HL-60/S4 treated with phorbol 12-myristate 13-acetate at 8.2 ng/mL for 4 days and 3 days (cell line): ENCODE measurements around the gene ANKS1A.

ENCODE experiments used
- in situ Hi-C: fragments of 300-500 bp; cut with MboI; formaldehyde crosslinking; loops from 2 replicates; pipeline ENCODE4 v1.15.0; 2022; ENCODE audit warnings: low sequenced_read_pairs

The ANKS1A gene

GRCh38 chr6:35034411-35035191, 145.5 kb downstream of the ANKS1A start:
- in situ Hi-C loops, result no loop called here

GRCh38 chr6:35035481-35036030, 146.5 kb downstream of the ANKS1A start:
- in situ Hi-C loops, result no loop called here

- in situ Hi-C loops, result no loop called here
Measured at GRCh38 chr6:35036059-35036827, 147.2 kb downstream of the ANKS1A start.

- in situ Hi-C loops, result no loop called here
Measured at GRCh38 chr6:35036828-35037663, 148.0 kb downstream of the ANKS1A start.

- in situ Hi-C loops, result no loop called here
Measured at GRCh38 chr6:35037664-35038038, 148.6 kb downstream of the ANKS1A start.

GRCh38 chr6:35038076-35038475, 149.0 kb downstream of the ANKS1A start:
- in situ Hi-C loops, result no loop called here

- in situ Hi-C loops, result no loop called here
Measured at GRCh38 chr6:35040398-35040797, 151.3 kb downstream of the ANKS1A start.

GRCh38 chr6:35041086-35041861, 152.2 kb downstream of the ANKS1A start:
- in situ Hi-C loops, result no loop called here

GRCh38 chr6:35042031-35042815, 153.2 kb downstream of the ANKS1A start:
- in situ Hi-C loops, result no loop called here

- in situ Hi-C loops, result no loop called here
Measured at GRCh38 chr6:35043381-35044130, 154.5 kb downstream of the ANKS1A start.

- in situ Hi-C loops, result no loop called here
Measured at GRCh38 chr6:35044145-35044745, 155.2 kb downstream of the ANKS1A start.

- in situ Hi-C loops, result no loop called here
Measured at GRCh38 chr6:35044761-35045421, 155.8 kb downstream of the ANKS1A start.

- in situ Hi-C loops, result no loop called here
Measured at GRCh38 chr6:35046103-35046502, 157.0 kb downstream of the ANKS1A start.

- in situ Hi-C loops, result no loop called here
Measured at GRCh38 chr6:35046862-35047261, 157.8 kb downstream of the ANKS1A start.

GRCh38 chr6:35047265-35048011, 158.4 kb downstream of the ANKS1A start:
- in situ Hi-C loops, result no loop called here

- in situ Hi-C loops, result no loop called here
Measured at GRCh38 chr6:35048031-35048613, 159.1 kb downstream of the ANKS1A start.

GRCh38 chr6:35048631-35049083, 159.6 kb downstream of the ANKS1A start:
- in situ Hi-C loops, result no loop called here
